Smooth muscle cell (in vitro differentiated cells): ENCODE results near the gene GRM7. TPM values are rescaled to one million over a fixed set of nuclear protein-coding genes. Genes with fewer than 3 reads are reported as not detected.

Source experiments
- DNase-seq: peaks from one replicate; lab custom pipeline; 2025; ENCODE audit not compliant: unreplicated experiment; lab: John Stamatoyannopoulos, UW
- H2AFZ ChIP-seq: fragments of 200-600 bp; sonication (generic); 2 replicates; pipeline ENCODE4 v1.6.0; 2016; ENCODE audit warnings: antibody characterized with exemption, low read depth, mild to moderate bottlenecking
- H3F3A ChIP-seq: fragments of 200-600 bp; sonication (generic); 2 replicates; pipeline ENCODE4 v1.6.0; 2017; ENCODE audit warnings: antibody characterized with exemption, low read depth
- H3K27ac ChIP-seq: fragments of 200-600 bp; sonication (generic); 2 replicates; pipeline ENCODE4 v1.5.1; 2016; ENCODE audit warnings: low read depth, mild to moderate bottlenecking
- H3K27me3 ChIP-seq: fragments of 200-600 bp; sonication (generic); 2 replicates; pipeline ENCODE4 v1.6.1; 2016; ENCODE audit warnings: low read depth, mild to moderate bottlenecking
- H3K36me3 ChIP-seq: fragments of 200-600 bp; sonication (generic); 2 replicates; pipeline ENCODE4 v1.5.1; 2016; ENCODE audit warnings: low read depth
- H3K4me1 ChIP-seq: fragments of 200-600 bp; sonication (generic); 2 replicates; pipeline ENCODE4 v1.5.1; 2016; ENCODE audit warnings: low read depth
- H3K4me2 ChIP-seq: fragments of 200-600 bp; sonication (generic); 2 replicates; pipeline ENCODE4 v1.6.0; 2016; ENCODE audit warnings: mild to moderate bottlenecking
- H3K4me3 ChIP-seq: fragments of 200-600 bp; sonication (generic); 2 replicates; pipeline ENCODE4 v1.5.1; 2016; ENCODE audit warnings: mild to moderate bottlenecking
- H3K79me2 ChIP-seq: fragments of 200-600 bp; sonication (generic); 2 replicates; pipeline ENCODE4 v1.6.0; 2016; ENCODE audit warnings: low read depth, mild to moderate bottlenecking
- H3K9ac ChIP-seq: fragments of 200-600 bp; sonication (generic); 2 replicates; pipeline ENCODE4 v1.6.0; 2016; ENCODE audit warnings: low read depth
- H3K9me3 ChIP-seq: fragments of 200-600 bp; sonication (generic); replicated peaks from 2 replicates; pipeline ENCODE4 v1.5.1; 2016; ENCODE audit warnings: low read depth
- H4K20me1 ChIP-seq: fragments of 200-600 bp; sonication (generic); 2 replicates; pipeline ENCODE4 v1.6.0; 2016; ENCODE audit warnings: low read depth
- WGBS: methylation state at CpG from one replicate; pipeline ENCODE4 v1.1.7; 2016; ENCODE audit warnings: low lambda C conversion rate; 5-methylcytosine and 5-hydroxymethylcytosine counted together
- polyA plus RNA-seq: library from polyadenylated mRNA; unstranded; fragments of >200 nt; fragmentation: Nextera tagmentation; extraction: Ambion mirVana; gene quantifications from 2 replicates; pipeline ENCODE4 v1.2.1, GENCODE V29; 2016
- total RNA-seq: library from RNA; depleted of rRNA; stranded (reverse); fragments of >200 nt; gene quantifications from 2 replicates; pipeline ENCODE4 v1.2.3, GENCODE V29; 2014
- TF ChIP-seq, protein P1 (sequence below): fragments of 200-600 bp; sonication (generic); IDR thresholded peaks from 2 replicates; pipeline ENCODE4 v1.5.1; 2017; ENCODE audit warnings: borderline replicate concordance, mild to moderate bottlenecking, antibody characterized with exemption; ENCODE audit not compliant: insufficient read depth, poor library complexity, severe bottlenecking

The GRM7 gene
- total and polyA plus RNA-seq, 2 experiments from 2014 or later: not detected

DNA sequence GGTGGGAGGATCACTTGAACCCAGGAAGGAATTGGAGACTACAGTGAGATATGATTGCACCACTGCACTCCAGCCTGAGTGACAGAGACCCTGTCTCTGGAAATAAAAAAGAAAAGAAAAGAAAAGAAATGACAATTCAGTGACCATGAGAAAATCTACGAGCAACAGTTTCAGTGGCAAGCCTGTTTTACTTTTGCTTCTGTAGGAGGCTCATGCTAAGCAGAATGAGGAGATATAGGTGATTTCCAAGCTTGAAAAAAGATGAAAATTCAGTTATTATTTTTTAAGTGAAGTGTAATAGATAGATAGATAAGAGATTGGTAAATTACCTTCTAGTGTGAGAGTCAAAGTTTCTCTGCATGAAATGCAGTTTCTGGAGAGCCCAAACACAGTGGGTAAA is 651.1 kb downstream of the GRM7 start:
- peaks cover 13% of the 10 kb centered on the region for H3K27me3 ChIP-seq
- WGBS: 100% methylated on average over 1 of the region's 1 CpG
- TF ChIP-seq, protein P1, sequence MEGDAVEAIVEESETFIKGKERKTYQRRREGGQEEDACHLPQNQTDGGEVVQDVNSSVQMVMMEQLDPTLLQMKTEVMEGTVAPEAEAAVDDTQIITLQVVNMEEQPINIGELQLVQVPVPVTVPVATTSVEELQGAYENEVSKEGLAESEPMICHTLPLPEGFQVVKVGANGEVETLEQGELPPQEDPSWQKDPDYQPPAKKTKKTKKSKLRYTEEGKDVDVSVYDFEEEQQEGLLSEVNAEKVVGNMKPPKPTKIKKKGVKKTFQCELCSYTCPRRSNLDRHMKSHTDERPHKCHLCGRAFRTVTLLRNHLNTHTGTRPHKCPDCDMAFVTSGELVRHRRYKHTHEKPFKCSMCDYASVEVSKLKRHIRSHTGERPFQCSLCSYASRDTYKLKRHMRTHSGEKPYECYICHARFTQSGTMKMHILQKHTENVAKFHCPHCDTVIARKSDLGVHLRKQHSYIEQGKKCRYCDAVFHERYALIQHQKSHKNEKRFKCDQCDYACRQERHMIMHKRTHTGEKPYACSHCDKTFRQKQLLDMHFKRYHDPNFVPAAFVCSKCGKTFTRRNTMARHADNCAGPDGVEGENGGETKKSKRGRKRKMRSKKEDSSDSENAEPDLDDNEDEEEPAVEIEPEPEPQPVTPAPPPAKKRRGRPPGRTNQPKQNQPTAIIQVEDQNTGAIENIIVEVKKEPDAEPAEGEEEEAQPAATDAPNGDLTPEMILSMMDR: no peak
- H2AFZ ChIP-seq: no peak overlapping the region
- peaks cover 11% of the 10 kb centered on the region for H3K4me1 ChIP-seq
- peaks cover 4% of the 10 kb centered on the region for H3F3A ChIP-seq
- H3K4me3 ChIP-seq: no peak overlapping the region
- no peak overlapping the region for H3K4me2 ChIP-seq
- no peak overlapping the region for H3K9ac ChIP-seq
- H3K27ac ChIP-seq: no peak overlapping the region
- H3K36me3 ChIP-seq: no peaks in the 10 kb centered on the region
- no peak for DNase-seq
- no peaks in the 10 kb centered on the region for H3K9me3 ChIP-seq
- H4K20me1 ChIP-seq: no peaks in the 10 kb centered on the region
- H3K79me2 ChIP-seq: no peaks in the 10 kb centered on the region

- Histone ChIP-seq H2AFZ (no peak overlapping the region), H3K27ac (no peak overlapping the region), H3K9me3 (no peaks in the 10 kb centered on the region), H3K4me1 (peaks cover 5% of the 10 kb centered on the region), H3K9ac (no peak overlapping the region), H3K4me2 (no peak overlapping the region), H3K79me2 (no peaks in the 10 kb centered on the region), H3K36me3 (no peaks in the 10 kb centered on the region), H3K4me3 (no peak overlapping the region), H4K20me1 (no peaks in the 10 kb centered on the region), H3F3A (no peaks in the 10 kb centered on the region), H3K27me3 (peaks cover 5% of the 10 kb centered on the region)
- no peak for DNase-seq
- TF ChIP-seq, protein P1: no peak
- WGBS: 89% methylated on average over 3 of the region's 3 CpGs
Observed at GRCh38 chr3:7518026-7518425, 657.1 kb downstream of the GRM7 start.

DNA sequence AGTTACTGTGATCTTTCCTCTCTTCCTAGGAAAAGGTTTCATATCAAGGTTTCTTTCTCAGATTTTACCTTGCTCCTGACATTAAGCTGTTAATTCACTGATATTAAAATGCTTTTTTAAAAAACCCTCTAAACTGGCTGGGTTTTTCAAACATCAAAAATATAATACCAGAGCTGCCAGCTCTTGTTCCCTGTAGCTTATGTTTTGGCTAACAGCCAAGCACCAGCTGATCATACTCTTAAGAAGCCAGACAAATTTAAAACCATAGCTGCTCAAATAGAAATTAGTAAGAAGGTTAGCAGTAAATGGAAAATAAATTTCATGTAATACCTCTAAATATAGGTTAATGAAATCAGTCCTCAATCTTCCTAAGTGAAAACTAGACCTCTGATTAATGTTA is 657.5 kb downstream of the GRM7 start:
- Histone ChIP-seq H3K4me1 (peaks cover 5% of the 10 kb centered on the region), H3K27me3 (peaks cover 1% of the 10 kb centered on the region), H3K4me3 (no peak overlapping the region), H3K27ac (no peak overlapping the region), H3F3A (no peaks in the 10 kb centered on the region), H3K4me2 (no peak overlapping the region), H2AFZ (no peak overlapping the region), H3K9me3 (no peaks in the 10 kb centered on the region), H3K9ac (no peak overlapping the region), H3K79me2 (no peaks in the 10 kb centered on the region), H3K36me3 (no peaks in the 10 kb centered on the region), H4K20me1 (no peaks in the 10 kb centered on the region)
- DNase-seq: no peak
- TF ChIP-seq, protein P1: no peak

GRCh38 chr3:7520059-7520458 is 659.1 kb downstream of the GRM7 start:
- Histone ChIP-seq H3K9me3 (no peaks in the 10 kb centered on the region), H4K20me1 (no peaks in the 10 kb centered on the region), H3K27ac (no peak overlapping the region), H3K27me3 (no peaks in the 10 kb centered on the region), H3K4me3 (no peak overlapping the region), H2AFZ (no peak overlapping the region), H3F3A (no peaks in the 10 kb centered on the region), H3K9ac (no peak overlapping the region), H3K36me3 (no peaks in the 10 kb centered on the region), H3K4me2 (no peak overlapping the region), H3K79me2 (no peaks in the 10 kb centered on the region), H3K4me1 (peaks cover 5% of the 10 kb centered on the region)
- TF ChIP-seq, protein P1: no peak
- no peak for DNase-seq
- 91% methylated on average over 1 of the region's 1 CpG for WGBS
